Panc1 (cell line): ENCODE results near the gene SVBP. TPM values are rescaled to one million over a fixed set of nuclear protein-coding genes. Genes with fewer than 3 reads are reported as not detected.
"Not testable (repeated sequence)": the region's sequence is repeated elsewhere in the genome, so short reads cannot be mapped to it uniquely, and the experiment has no call there.

Experiments
- ATAC-seq: fragments of 200-7000 bp; cut with Tn5 transposase; 2 replicates; pipeline ENCODE4 v1.9.1; 2020; ENCODE audit warnings: mild to moderate bottlenecking, moderate library complexity
- BruUV-seq: library from RNA; stranded (reverse); fragments of 400-500 nt; replicated peaks from 2 replicates; lab custom pipeline; 2021; lab: Mats Ljungman, UMichigan
- CTCF ChIA-PET: fragments of 300-600 bp; sonication (Branson Sonifier 250); formaldehyde crosslinking; loops from one replicate; lab custom pipeline; 2022; ENCODE audit warnings: antibody characterized with exemption; lab: Charles Lee
- POLR2A ChIA-PET: fragments of 300-600 bp; sonication (Branson Sonifier 250); formaldehyde crosslinking; loops from one replicate; lab custom pipeline; 2022; ENCODE audit warnings: antibody characterized with exemption; lab: Charles Lee
- DNase-seq: peaks from one replicate; pipeline ENCODE4 v3.0.0-alpha.2; 2010; ENCODE audit warnings: low read depth, low spot score
- H3K27ac ChIP-seq: 2 replicates; pipeline ENCODE4 v1.5.1; 2011; ENCODE audit warnings: mild to moderate bottlenecking, low read length, inconsistent platforms
- H3K27me3 ChIP-seq: fragments of 200-500 bp; sonication (Bioruptor generic); 2 replicates; pipeline ENCODE4 v1.6.0; 2014; ENCODE audit warnings: low read length, inconsistent platforms; ENCODE audit not compliant: control insufficient read depth, insufficient read depth
- H3K36me3 ChIP-seq: fragments of 200-500 bp; sonication (Bioruptor generic); 2 replicates; pipeline ENCODE4 v1.5.1; 2014; ENCODE audit warnings: inconsistent platforms, mild to moderate bottlenecking, low read length, moderate library complexity; ENCODE audit not compliant: control insufficient read depth, insufficient read depth
- H3K4me1 ChIP-seq: 2 replicates; pipeline ENCODE4 v1.5.1; 2011; ENCODE audit warnings: inconsistent platforms, mild to moderate bottlenecking, low read length, moderate library complexity; ENCODE audit not compliant: control insufficient read depth, insufficient read depth
- H3K4me3 ChIP-seq, 2 experiments: 2 replicates each; pipeline ENCODE4 v1.5.1; 2011 to 2012; ENCODE audit warnings: low read depth in 2 of 2, low read length in 2 of 2, mild to moderate bottlenecking in 2 of 2, inconsistent platforms in 1 of 2, moderate library complexity in 1 of 2
- H3K9me3 ChIP-seq: fragments of 200-500 bp; sonication (Bioruptor generic); 2 replicates; pipeline ENCODE4 v1.5.1; 2014; ENCODE audit warnings: low read depth, mild to moderate bottlenecking, inconsistent platforms, low read length, moderate library complexity; ENCODE audit not compliant: control insufficient read depth, insufficient read depth
- POLR2AphosphoS5 ChIP-seq: IDR thresholded peaks from 2 replicates; pipeline ENCODE4 v1.6.1; 2012; ENCODE audit warnings: mild to moderate bottlenecking, low read depth, low read length, moderate library complexity
- SIN3A ChIP-seq: IDR thresholded peaks from 2 replicates; pipeline ENCODE4 v1.6.1; 2012; ENCODE audit warnings: low read depth, mild to moderate bottlenecking, low read length, moderate library complexity, borderline replicate concordance; ENCODE audit not compliant: insufficient read depth
- TCF7L2 ChIP-seq: IDR thresholded peaks from 2 replicates; pipeline ENCODE4 v1.6.1; 2011; ENCODE audit warnings: mild to moderate bottlenecking, low read depth, low read length, inconsistent platforms
- in situ Hi-C: cut with HindIII; loops from 2 replicates; pipeline ENCODE4 v1.10.0; 2016; ENCODE audit warnings: low sequenced_read_pairs, low pct_unique_long_range_greater_than_20kb
- intact Hi-C: fragments of 100-400 bp; cut with micrococcal nuclease; formaldehyde crosslinking; loops from one replicate; pipeline ENCODE4 v1.10.0; 2022; ENCODE audit not compliant: unreplicated experiment
- total RNA-seq: library from RNA; stranded (reverse); gene quantifications from one replicate; pipeline ENCODE4 v1.2.1, GENCODE V29; 2021; ENCODE audit not compliant: unreplicated experiment
- TF ChIP-seq, protein P1 (sequence below): fragments of 450-650 bp; IDR thresholded peaks from 2 replicates; pipeline ENCODE4 v1.5.1; 2017; ENCODE audit warnings: mild to moderate bottlenecking
- TF ChIP-seq, protein P2 (sequence below), 2 experiments: IDR thresholded peaks; 2 replicates each; pipeline ENCODE4 v1.6.1; 2011 to 2012; ENCODE audit warnings: low read depth in 2 of 2, control low read depth in 1 of 2, low read length in 1 of 2, mild to moderate bottlenecking in 1 of 2, moderate library complexity in 1 of 2; ENCODE audit not compliant: insufficient read depth in 1 of 2

Gene SVBP
- total RNA-seq, 1 experiment from 2014 or later = 21.2 TPM

DNA sequence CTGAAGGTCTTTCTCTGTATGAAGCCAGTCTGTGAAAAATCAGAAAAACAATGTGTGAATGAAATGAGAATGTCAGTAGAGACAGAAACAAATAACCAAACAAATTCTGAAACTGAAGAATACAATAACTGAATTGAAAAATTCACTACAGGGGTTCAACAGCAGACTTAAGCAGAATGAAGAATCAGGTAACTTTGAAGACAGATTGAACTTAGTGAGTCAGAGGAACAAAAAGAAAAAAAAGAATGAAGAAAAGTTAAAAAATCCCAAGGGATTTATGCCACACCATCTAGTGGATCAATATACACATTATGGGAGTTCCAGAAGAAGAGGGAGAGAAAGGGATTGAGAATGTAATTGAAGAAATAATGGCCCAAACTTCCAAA, 43.8 kb upstream of the SVBP start:
- no TSS peak for BruUV-seq
- ChIA-PET POLR2A (no interaction called here), CTCF (no interaction called here)
- no peak for TF ChIP-seq SIN3A
- TF ChIP-seq, protein P1, sequence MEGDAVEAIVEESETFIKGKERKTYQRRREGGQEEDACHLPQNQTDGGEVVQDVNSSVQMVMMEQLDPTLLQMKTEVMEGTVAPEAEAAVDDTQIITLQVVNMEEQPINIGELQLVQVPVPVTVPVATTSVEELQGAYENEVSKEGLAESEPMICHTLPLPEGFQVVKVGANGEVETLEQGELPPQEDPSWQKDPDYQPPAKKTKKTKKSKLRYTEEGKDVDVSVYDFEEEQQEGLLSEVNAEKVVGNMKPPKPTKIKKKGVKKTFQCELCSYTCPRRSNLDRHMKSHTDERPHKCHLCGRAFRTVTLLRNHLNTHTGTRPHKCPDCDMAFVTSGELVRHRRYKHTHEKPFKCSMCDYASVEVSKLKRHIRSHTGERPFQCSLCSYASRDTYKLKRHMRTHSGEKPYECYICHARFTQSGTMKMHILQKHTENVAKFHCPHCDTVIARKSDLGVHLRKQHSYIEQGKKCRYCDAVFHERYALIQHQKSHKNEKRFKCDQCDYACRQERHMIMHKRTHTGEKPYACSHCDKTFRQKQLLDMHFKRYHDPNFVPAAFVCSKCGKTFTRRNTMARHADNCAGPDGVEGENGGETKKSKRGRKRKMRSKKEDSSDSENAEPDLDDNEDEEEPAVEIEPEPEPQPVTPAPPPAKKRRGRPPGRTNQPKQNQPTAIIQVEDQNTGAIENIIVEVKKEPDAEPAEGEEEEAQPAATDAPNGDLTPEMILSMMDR = no peak
- in situ Hi-C loops (no loop called here), intact Hi-C loops (no loop called here)
- no peak for ATAC-seq
- H3K9me3 ChIP-seq = no peaks in the 10 kb centered on the region; the same call in 1 of the 2 replicates
- H3K4me1 ChIP-seq = no peaks in the 10 kb centered on the region
- H3K27ac ChIP-seq = no peak overlapping the region
- H3K27me3 ChIP-seq = peaks cover 5% of the 10 kb centered on the region; the same call in 1 of the 2 replicates
- no peak for DNase-seq
- no peaks in the 10 kb centered on the region for H3K36me3 ChIP-seq
- H3K4me3 ChIP-seq = no peak overlapping the region

DNA sequence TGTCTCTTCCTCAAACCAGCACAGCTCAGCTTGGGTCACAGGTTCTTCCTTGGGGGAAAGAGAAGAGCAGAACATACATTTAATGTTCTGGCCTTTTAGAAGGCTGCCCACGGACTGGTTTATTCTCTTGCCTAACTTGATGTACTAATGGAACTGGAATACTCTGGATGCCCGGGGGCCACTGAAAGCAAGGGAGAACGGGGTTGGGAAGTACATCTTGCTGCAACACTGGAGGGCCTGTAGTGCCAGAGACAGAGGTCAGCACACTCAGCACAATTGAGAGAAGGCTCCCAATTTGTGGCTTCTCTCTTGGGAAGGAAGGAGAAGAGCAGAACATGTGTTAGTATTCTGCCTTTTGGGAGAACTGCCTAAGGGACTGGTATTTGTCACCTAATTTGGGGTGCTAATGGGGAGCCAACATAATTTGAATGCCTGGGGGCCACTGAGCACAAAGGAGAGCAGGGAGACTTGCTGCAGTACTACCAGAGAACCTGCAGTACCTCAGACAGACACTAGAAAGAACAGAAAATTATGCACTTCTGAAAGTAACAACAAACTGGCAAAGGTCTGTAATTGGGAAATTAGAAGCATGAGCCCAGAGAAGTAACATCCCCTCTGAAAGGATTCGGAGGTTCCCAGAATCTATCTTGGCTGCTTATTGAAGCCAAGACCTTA, 43.3 kb upstream of the SVBP start:
- ChIA-PET CTCF (no interaction called here), POLR2A (no interaction called here)
- TF ChIP-seq, protein P1 = no peak
- TF ChIP-seq, protein P2, sequence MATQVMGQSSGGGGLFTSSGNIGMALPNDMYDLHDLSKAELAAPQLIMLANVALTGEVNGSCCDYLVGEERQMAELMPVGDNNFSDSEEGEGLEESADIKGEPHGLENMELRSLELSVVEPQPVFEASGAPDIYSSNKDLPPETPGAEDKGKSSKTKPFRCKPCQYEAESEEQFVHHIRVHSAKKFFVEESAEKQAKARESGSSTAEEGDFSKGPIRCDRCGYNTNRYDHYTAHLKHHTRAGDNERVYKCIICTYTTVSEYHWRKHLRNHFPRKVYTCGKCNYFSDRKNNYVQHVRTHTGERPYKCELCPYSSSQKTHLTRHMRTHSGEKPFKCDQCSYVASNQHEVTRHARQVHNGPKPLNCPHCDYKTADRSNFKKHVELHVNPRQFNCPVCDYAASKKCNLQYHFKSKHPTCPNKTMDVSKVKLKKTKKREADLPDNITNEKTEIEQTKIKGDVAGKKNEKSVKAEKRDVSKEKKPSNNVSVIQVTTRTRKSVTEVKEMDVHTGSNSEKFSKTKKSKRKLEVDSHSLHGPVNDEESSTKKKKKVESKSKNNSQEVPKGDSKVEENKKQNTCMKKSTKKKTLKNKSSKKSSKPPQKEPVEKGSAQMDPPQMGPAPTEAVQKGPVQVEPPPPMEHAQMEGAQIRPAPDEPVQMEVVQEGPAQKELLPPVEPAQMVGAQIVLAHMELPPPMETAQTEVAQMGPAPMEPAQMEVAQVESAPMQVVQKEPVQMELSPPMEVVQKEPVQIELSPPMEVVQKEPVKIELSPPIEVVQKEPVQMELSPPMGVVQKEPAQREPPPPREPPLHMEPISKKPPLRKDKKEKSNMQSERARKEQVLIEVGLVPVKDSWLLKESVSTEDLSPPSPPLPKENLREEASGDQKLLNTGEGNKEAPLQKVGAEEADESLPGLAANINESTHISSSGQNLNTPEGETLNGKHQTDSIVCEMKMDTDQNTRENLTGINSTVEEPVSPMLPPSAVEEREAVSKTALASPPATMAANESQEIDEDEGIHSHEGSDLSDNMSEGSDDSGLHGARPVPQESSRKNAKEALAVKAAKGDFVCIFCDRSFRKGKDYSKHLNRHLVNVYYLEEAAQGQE (IDR thresholded peaks at IDR 0.05; ENCODE audit: insufficient read depth in 1 of 2, low read depth in 2 of 2, low read length in 1 of 2) = no peak
- TF ChIP-seq POLR2AphosphoS5 (no peak), TCF7L2 (no peak), SIN3A (no peak)
- Histone ChIP-seq H3K9me3 (no peaks in the 10 kb centered on the region; the same call in 1 of the 2 replicates), H3K36me3 (no peaks in the 10 kb centered on the region), H3K27ac (no peak overlapping the region), H3K4me3 (no peak overlapping the region), H3K27me3 (peaks cover 5% of the 10 kb centered on the region; the same call in 1 of the 2 replicates), H3K4me1 (no peaks in the 10 kb centered on the region)
- DNase-seq = no peak
- intact Hi-C loops = no loop called here
- in situ Hi-C loops = no loop called here
- no TSS peak for BruUV-seq
- ATAC-seq = no peak

DNA sequence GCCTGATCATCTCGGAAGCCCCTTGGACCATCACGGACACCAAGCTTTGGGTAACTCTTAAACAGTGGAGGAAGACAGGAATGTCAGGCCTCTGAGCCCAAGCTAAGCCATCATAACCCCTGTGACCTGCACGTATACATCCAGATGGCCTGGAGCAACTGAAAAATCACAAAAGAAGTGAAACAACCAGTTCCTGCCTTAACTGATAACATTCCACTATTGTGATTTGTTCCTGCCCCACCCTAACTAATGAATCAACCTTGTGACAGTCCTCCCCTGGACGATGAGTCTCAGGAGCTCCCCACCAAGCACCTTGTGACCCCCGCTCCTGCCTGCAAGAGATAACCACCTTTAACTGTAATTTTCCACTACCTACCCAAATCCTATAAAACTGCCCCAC, 42.2 kb upstream of the SVBP start:
- H3K4me3 ChIP-seq, H3K27ac ChIP-seq, ATAC-seq, intact Hi-C loops, H3K27me3 ChIP-seq, H3K36me3 ChIP-seq, in situ Hi-C loops, DNase-seq, BruUV-seq, POLR2A ChIA-PET, H3K4me1 ChIP-seq, CTCF ChIA-PET, H3K9me3 ChIP-seq: not testable (repeated sequence)

DNA sequence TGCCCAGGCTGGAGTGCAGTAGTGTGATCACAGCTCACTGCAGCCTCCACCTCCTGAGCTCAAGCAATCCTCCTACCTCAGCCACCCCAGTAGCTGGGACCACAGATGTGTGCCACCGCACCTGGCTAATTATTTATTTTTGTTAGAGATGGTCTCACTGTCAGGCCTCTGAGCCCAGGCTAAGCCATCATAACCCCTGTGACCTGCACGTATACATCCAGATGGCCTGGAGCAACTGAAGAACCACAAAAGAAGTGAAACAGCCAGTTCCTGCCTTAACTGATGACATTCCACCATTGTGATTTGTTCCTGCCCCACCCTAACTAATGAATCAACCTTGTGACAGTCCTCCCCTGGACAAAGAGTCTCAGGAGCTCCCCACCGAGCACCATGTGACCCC, 39.4 kb upstream of the SVBP start:
- CTCF ChIA-PET, H3K4me3 ChIP-seq, ATAC-seq, DNase-seq, H3K27ac ChIP-seq, in situ Hi-C loops, POLR2A ChIA-PET, BruUV-seq, intact Hi-C loops, H3K4me1 ChIP-seq, H3K9me3 ChIP-seq, H3K36me3 ChIP-seq, H3K27me3 ChIP-seq: not testable (repeated sequence)
